Measurements from ENCODE around the gene LGALS7B.

DNA sequence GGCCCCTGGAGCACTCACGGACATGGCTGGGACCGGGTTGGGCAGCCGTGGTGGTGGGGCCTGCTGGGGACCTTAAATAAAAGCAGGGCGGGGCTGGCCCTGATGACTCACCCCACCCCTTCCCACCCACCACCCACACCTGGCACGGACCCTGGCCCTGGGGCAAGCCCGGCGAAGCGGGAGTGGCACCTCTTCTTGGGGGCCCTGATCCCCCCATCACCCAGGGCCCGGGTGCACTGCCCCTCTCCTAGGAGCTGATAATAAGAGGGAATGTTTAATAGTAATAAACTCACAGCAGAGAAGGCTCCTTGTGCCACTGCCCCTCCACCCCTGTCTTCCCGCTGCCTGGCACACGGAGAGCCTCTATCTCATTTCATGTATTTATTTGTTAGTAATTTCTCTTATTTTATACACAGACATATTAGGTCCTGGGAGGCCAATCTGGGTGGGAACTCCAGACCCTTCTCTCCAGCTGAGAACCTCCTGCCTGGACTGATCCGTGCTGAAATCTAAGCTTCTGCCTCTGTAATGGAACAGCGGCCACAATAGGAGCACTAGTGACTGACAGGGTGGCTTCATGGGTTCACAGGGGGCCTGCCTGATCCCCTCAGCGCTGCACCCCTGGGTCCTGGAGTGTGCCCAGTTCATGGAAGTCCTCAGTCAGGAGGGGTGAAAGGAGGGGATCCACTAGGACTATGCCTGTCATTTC, 15.4 kb upstream of the LGALS7B start, which contains the start of gene LGALS7:
- no peak for TF ChIP-seq POLR2A (IDR thresholded peaks at IDR 0.05)
- TF ChIP-seq, protein P1, sequence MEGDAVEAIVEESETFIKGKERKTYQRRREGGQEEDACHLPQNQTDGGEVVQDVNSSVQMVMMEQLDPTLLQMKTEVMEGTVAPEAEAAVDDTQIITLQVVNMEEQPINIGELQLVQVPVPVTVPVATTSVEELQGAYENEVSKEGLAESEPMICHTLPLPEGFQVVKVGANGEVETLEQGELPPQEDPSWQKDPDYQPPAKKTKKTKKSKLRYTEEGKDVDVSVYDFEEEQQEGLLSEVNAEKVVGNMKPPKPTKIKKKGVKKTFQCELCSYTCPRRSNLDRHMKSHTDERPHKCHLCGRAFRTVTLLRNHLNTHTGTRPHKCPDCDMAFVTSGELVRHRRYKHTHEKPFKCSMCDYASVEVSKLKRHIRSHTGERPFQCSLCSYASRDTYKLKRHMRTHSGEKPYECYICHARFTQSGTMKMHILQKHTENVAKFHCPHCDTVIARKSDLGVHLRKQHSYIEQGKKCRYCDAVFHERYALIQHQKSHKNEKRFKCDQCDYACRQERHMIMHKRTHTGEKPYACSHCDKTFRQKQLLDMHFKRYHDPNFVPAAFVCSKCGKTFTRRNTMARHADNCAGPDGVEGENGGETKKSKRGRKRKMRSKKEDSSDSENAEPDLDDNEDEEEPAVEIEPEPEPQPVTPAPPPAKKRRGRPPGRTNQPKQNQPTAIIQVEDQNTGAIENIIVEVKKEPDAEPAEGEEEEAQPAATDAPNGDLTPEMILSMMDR (IDR thresholded peaks at IDR 0.05) = no peak

All from esophagus squamous epithelium (tissue), 4 donors.